NCI-H460 (cell line): ENCODE results near the gene SIGLEC11. TPM values are rescaled to one million over a fixed set of nuclear protein-coding genes. Genes with fewer than 3 reads are reported as not detected.
A peak's percentile ranks its signal among the peaks of the same experiment; 100 is the strongest.
"Not testable (repeated sequence)": the region's sequence is repeated elsewhere in the genome, so short reads cannot be mapped to it uniquely, and the experiment has no call there.

Experiments used
- DNase-seq: peaks from one replicate; pipeline ENCODE4 v3.0.0-alpha.2; 2016; ENCODE audit warnings: low read depth; ENCODE audit errors: extremely low read depth
- total RNA-seq: library from RNA; depleted of rRNA; stranded (reverse); fragments of >200 nt; shearing (Covaris generic); gene quantifications from 2 replicates; pipeline ENCODE4 v1.2.3, GENCODE V29; 2014

SIGLEC11 gene
- total RNA-seq, 1 experiment from 2014 or later = not detected

DNA sequence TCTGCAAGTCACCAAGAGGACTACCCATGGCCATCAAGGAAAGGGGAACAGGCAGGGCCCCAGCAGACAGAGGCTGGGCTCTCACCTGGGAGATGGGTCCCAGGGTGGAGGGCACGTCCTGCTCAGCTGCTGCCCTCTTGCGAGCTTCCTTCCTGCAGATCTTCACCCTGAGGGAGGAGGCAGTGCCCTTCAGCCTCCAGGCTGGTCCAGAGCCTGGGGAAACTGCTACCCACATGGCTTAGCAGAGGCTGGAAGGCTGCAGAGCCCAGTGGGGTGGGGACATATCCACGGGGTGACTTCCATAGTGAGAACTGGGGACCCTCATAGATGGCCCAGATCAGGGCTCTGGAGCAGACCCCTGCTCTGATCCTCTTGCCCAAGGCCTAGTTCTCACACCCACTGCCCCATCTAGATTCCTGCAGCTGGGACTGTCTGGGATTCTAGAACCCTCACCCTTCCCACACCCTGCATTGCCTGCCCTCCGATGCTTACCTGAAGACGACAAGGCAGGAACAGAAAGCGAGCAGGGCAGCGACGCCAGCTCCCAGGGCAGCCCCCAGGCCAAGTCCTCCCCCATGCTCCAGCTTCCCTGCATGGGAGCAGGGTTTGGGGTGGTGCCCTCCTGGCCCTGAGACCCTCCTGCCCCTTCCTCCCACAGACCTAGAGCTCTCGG lies 9.0 kb downstream of the SIGLEC11 start:
- no peak for DNase-seq

DNA sequence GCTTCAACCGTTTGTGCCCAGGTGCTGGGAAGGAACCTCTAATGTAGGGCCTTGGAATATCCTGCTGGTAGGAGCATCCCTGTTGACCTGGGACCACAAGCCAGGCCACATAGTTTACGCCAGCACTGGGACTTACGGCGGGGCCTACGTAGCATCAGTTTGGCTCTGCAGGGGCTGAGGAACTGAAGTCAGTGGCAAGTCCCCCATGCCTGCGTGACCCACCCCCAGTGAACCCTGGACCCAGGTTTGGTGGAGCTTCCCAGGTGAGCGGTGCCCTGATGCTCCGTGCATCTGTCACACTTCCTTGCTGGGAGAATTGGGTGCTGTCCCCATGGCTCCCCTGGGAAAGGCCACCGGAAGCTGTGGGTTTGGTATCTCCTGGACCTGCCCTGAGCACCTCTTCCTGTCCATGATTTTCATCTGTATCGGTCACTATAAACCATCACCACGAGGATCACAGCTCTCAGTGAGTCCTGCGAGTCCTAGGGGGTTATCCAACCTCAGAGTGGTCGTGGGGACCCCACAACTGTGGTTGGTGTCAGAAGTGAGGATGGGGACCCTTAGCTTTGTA lies 9.9 kb downstream of the SIGLEC11 start:
- DNase-seq = no peak

DNA sequence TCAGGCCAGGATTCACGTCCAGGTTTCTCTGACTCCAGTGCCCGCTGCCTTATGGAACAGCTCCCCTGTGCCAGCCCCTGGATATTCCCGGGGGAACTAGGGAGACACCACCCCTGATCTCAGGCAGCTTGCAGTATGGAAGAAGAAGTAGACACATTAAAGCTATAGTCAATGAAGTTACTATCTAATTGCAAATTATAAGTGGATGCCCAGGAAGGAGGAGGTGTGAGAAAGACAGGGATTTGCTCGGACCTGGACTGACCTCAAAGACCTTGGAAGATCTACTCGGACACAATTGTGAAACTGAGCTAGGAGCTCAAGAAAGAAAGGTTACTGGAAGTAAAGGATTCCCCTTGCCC lies 10.4 kb downstream of the SIGLEC11 start:
- DNase-seq = no peak

DNA sequence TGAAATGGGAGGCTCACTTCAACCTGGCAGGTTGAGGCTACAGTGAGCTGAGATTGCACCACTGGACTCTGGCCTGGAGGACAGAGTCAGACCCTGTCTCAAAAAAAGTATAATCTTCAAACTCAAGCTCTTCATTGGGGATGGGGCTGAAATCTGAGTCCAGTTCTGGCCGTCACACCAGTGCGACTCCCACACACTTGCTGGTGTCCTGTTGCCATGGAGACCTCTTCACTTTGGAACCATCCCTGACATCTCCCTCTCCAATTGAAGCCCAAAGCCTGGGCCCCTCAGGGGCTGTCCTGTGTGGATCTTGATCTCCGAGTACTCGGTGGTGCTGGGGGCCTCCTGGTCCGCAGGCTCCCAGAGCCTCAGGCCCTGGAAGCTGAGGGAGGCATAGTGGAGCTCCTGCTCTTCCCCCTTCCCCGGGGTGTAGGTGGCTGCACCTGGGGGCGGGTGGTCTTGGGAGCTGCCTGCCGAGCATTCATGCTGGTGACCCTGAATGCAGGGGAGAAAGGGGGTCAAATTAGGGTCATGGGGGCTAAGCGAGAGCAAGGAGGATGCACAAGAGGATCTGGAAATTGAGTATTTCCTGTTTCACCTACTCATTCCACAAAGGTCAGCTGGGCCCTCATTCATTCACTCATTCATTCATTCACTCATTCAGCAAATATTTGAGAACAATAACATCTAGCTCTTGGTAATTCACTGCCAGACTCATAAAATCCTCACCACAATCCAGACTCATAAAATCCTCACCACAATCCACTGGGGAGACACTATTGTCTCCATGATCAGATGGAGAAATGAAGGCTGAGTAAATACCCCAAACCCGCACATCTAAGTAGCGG lies 11.0 kb downstream of the SIGLEC11 start:
- DNase-seq = no peak

DNA sequence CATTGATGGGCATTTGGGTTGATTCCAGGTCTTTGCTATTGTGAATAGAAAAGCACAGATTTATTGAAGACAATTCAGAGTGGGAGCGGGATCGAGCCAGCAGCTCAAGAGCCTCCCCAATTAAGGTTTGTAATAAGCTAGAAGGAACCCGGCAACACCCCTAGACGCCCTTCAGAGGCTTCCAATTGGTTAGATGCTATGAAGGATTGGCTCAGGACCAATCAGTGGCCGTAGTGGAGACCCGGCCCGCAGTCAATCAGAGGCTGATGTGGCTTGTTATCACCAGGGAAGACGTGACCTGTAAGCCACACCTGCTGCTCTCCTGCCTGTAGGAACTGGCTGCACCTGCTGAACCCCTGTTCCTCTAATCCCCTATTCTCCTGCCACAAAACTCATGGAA lies 14.6 kb downstream of the SIGLEC11 start:
- no peak for DNase-seq

DNA sequence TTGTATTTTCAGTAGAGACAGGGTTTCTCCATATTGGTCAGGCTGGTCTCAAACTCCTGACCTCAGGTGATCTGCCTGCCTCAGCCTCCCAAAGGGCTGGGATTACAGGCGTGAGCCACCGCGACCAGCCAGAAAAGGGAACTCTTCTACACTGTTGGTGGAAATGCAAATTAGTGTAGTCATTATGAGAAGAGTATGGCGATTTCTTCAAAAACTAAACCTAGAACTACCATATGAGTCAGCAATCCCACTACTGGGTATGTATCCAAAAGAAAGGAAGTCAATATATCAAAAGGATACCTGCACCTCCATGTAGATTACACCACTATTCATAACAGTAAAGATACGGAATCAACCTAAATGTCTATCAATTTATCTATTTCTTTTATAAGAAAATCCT lies 16.4 kb downstream of the SIGLEC11 start:
- not testable (repeated sequence) for DNase-seq

DNA sequence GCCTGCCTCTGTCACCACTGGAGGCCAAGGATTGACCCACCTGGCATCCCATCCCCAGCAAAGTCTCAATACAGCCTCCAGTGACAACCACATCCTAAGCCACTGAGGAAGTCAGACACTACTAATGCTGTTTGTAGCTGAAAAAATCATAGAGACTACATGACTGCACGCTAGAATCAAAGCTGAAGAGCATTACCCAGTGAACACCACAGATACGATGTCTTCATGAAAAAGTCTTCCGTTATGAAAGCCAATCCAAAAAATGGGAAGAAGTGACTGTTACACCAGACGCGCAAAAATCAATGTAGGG lies 20.5 kb downstream of the SIGLEC11 start:
- DNase-seq = no peak

DNA sequence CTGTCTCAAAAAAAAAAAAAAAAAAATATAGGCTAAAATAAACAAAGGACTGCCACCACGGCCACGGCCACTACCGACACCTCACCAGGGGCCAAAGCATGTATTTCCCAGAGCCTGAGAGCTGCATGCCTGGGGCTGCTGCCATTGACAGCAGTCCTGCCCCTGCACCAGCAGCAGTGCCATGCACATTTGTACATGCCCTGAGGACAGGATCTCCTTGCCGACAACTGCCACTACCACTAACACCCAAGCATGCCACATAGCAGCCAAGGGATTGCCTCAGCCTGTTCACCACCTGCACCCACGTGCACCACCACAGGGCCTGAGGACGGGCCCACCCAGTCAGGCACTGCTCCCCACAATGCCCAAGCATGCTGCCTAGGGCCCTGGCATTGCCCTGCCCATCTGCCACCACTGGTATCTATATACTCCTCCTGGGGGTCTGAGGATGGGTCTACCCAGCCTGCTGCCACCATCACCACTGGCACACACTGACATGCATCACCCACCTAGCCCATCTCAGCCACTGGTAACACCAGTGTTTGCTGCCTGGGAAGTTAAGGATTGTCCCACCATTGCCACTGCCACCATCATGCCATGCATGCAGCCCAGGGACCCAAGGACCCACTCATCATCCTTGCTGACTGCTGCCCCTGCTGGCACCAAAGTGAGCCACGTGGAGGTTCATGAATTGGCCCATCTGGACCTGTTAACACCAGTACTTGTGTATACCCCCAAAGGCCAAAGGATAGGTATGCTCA lies 21.1 kb downstream of the SIGLEC11 start:
- no peak for DNase-seq

DNA sequence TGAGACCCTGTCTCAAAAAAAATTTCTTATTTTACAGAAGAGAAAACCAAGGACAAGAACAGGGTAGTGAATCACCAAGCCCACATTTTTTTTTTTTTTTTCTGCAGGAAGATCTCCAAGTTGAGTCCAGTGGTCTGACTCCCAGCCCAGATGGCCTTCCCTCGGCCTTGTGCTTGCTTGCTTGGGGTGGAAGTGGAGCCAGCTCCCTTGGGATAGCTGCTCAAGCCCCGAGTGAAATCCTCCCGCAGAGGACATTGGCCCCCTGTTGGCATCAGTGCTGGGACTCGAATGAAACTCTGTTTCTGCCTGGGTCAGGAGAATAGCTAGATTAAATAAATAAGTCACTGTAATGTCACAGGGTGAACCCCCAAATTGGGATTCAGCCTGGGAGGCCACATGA lies 22.3 kb downstream of the SIGLEC11 start:
- no peak for DNase-seq

DNA sequence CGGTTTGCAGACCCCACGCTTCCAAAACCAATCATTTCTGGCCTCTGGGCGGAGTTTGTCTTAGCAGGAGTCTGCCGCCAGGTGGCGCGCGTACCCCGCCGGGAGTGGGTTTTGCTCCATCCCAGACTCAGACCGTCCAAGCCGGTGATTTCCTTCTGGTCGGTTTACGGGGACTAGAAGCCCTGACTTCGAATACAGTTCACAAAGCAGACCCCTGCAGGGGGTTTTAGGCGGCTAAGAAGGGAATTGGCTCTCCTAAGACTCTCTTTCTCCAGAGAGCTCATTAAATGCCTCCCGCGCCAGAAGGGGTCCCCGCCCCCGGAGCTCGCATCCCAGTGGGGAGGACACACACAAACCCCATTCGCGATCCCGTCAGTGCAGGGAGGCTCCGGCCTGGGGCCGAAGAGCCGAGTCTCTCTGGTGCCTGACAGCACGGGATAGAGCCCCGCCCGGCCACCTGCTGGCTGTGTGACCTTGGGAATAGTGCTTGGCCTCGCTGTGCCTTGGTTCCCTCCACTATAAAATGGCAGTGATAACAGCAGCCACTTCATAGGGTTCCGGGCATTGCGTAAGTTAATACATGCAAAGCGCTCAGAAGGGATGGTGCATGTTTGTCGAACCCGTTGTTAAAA lies 23.1 kb downstream of the SIGLEC11 start:
- DNase-seq = peak; percentile 52

DNA sequence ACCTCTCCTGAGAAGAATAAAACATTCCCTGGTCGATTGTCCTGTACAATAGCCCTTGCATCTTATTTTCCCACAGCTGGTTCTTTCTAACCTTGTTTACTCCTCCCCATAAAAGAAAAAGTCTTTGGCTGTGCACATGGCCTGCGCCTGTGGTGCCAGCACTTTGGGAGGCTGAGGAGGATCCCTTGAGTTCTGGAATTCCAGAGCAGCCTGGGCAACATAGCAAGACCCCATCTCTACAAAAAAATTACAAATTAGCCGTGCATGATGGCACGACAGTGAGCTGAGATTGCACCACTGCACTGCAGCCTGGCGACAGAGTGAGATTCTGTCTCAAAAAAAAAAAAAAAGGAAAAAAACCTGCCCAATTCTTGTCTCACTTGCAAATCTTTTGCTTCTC lies 24.4 kb downstream of the SIGLEC11 start:
- no peak for DNase-seq

DNA sequence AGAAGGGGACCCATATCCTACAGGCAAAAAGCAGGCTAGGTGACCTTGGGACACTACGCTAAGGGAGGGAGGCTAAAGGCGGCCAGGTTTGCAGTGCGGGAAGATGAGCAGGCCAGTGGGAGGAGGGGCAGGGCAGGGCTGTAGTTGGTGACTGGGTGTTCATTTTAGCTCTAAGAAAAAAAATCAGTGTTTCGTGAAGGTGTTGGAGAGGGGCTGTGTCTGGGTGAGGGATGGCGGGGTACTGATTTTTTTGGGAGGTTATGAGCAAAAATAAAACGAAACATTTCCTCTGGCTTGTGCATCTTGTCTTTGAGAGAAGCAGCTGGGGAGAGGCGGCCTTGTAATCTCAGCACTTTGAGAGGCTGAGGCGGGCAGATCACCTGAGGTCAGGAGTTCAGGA lies 27.3 kb downstream of the SIGLEC11 start:
- no peak for DNase-seq

DNA sequence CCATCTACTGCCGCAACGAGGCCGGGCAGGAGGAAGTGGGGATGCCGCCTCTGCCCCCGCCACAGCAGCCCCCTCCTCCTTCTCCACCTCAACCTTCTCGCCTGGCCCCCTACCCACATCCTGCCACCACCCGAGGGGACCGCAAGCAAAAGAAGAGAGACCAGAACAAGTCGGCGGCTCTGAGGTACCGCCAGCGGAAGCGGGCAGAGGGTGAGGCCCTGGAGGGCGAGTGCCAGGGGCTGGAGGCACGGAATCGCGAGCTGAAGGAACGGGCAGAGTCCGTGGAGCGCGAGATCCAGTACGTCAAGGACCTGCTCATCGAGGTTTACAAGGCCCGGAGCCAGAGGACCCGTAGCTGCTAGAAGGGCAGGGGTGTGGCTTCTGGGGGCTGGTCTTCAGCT lies 28.2 kb downstream of the SIGLEC11 start:
- DNase-seq = no peak

DNA sequence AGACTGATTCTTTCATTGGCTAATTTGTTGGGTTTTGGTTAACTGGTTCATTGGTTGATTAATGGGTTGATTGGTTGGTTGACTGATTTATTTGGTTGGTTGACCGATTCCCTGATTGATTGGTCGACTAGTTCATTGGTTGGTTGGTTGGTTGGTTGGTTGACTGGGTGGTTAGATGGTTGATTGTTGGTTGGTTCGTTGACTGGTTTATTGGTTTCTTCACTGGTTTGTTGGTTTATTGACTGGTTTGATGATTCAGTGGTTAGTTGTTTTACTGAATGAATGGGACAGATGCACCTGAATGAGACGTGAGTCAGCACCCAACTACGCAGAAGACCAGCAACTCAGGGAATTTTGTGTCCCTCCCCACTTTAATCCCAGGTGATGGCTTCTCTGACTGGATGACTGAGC lies 28.9 kb downstream of the SIGLEC11 start:
- no peak for DNase-seq

DNA sequence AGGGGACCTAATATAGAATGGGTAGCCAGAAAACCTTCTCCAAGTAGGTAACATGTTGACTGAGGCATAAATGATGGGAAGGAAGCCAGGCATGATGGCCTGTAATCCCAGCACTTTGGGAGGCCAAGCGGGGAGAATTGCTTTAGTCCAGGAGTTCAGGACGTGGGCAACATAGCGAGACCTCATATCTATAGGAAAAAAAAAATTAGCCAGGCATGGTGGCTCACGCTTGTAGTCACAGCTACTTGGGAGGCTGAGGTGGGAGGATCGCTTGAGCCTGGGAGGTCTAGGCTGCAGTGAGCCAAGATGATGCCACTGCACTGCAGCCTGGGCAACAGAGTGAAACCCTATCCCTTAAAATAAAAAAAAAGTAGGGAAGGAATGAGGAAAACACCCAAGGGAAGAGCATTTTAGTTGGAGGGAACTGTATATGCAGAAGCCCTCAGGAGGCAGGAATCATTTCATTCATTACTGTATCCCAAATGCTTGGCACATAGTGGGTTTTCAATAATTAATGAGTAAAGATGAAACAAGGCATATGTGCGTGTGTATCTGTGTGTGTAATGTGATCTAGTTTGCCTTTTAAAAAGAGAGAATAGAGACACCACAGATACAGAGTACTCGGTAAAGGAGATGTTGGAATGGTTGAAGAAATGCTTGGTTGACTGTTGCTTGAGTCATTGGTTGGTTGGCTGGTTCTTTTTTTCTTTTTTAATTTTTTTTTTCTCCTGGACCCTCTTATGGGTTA lies 29.5 kb downstream of the SIGLEC11 start:
- DNase-seq = no peak

DNA sequence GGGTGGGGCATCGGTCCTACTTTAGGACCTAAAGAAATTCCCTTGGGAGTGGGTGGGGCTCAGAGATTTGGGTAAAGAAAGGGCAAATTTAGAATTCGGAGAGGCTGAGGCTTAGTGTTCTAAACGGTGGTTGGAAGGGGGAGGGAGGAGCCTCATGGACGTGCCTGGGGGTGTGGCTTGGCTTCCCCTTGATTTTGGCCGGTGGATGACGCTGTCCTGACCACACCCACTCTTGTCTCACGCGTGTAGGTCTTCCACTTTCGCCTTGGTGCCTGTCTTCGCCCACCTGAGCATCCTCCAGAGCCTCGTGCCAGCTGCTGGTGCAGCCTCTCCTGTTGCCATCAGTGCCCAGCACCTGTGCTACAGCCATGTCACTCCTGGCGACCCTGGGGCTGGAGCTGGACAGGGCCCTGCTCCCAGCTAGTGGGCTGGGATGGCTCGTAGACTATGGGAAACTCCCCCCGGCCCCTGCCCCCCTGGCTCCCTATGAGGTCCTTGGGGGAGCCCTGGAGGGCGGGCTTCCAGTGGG lies 30.4 kb downstream of the SIGLEC11 start:
- DNase-seq = no peak

DNA sequence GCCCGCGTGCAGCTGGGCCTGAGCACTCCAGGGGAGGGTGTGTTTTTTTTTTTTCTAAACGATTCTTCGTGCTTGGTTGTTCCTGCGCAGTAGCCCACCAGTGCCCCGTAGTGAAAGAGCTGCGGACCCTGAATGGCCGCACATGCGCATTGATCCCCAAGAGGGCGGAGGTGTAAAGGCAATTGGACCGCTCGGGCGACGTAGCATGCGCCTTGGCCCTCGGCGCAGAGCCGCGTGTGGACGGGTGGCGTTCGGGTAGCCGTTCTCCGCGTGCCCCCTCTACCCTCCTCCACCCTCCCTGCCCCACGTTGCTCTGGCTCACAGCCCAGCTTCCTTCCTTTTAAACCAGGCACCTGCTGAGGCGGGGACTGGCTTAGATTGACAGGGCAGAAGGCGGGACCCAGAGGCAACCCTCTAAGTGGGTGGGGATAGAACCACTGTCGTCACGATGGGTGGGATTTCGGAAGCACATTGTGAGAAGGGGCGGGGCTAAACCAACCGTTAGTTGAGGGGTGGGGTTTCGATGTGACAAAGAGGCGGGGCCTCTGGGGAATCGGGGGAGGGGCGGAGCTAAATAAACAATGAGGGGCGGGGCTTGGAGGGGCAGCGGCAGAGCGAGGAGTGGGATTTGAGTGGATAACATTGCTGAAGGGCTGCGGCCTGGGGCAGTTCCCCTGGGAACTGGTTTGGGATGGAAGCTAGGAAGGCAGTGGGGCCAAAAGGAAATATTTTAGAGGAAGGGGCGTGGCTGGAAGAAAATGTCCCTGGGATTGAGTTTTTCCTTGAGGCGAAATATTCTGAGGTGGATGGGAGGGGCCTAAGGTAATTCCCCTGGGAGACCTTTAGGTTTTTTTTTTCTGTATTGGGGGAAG lies 31.1 kb downstream of the SIGLEC11 start:
- peak; percentile 90 for DNase-seq

DNA sequence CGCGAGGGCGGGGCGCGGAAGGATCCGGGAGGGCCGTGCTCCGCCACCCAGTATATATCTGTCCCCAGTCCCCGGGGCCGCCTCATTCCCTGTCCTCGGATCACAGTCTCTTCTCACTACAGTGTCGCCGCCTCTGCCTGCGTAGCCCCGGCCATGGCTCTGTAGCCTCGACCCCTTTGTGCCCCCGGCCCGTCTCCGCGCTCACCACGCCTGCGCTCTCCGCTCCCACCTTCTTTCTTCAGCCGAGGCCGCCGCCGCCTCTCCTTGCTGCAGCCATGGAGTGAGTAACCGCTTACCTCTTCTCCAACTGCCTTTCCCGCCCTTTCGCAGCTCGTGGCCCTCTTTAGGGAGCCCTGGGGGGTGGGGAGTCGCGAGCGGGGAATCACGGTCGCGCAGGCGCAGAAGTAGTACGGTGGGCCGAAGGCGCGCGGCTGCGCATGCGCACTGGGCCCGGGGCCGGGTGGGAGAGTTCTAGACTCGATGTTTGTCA lies 31.8 kb downstream of the SIGLEC11 start, which contains the start of the genes ATF5 and NUP62:
Gene ATF5, plus strand, starts transcription at position 85 of the 490 bp plus-strand sequence. CDS start 1,646 bp downstream, outside the sequence.
Gene NUP62, minus strand, starts transcription at position 384 of the 490 bp plus-strand sequence. CDS start 19,697 bp downstream, outside the sequence.
- DNase-seq = peak; percentile 60
